AG04449 (cell line): ENCODE results near the gene CBLN3.

Experiments
- CTCF ChIA-PET: fragments of 350-600 bp; formaldehyde crosslinking; extraction: SDS; loops from one replicate; lab custom pipeline; 2021; ENCODE audit warnings: antibody characterized with exemption; lab: Yijun Ruan, JAX
- POLR2A ChIA-PET: fragments of 400-600, 350-600 bp; formaldehyde crosslinking; extraction: SDS; loops from one replicate; lab custom pipeline; 2020; ENCODE audit warnings: antibody characterized with exemption, inconsistent platforms; lab: Yijun Ruan, JAX
- DNase-seq: peaks from one replicate; pipeline ENCODE4 v3.0.0-alpha.2; 2010; ENCODE audit warnings: low read depth, low spot score
- H3K4me3 ChIP-seq: 2 replicates; pipeline ENCODE4 v1.5.1; 2011; ENCODE audit warnings: low read depth, mild to moderate bottlenecking, control low read depth, low read length
- CTCF ChIP-seq: IDR thresholded peaks from one replicate; pipeline ENCODE4 v1.5.1; 2011; ENCODE audit warnings: mild to moderate bottlenecking, moderate library complexity, low read length, control low read depth, inconsistent platforms; ENCODE audit not compliant: insufficient read depth; ENCODE audit errors: missing control alignments

CBLN3 gene

GRCh38 chr14:24378981-24379906 is 50.2 kb downstream of the CBLN3 start:
- CTCF ChIA-PET, result interaction anchor here (0.6 to 6.3 kb wide), 14 partner anchors 9 to 71 kb away, joined by 3 to 27 read pairs (median 6); partner anchors contain the start of gene CIDEB

GRCh38 chr14:24378327-24378726 is 51.1 kb downstream of the CBLN3 start:
- POLR2A ChIA-PET, result interaction anchor here (1.0 to 2.4 kb wide), 4 partner anchors 12 to 17 kb away, joined by 3 to 6 read pairs (median 4); no protein-coding TSS in a partner anchor
- no peak overlapping the region for H3K4me3 ChIP-seq
- DNase-seq, result no peak
- CTCF ChIA-PET, result interaction anchor here (1.1 to 6.3 kb wide), 8 partner anchors 8 to 70 kb away, joined by 4 to 27 read pairs (median 7); partner anchors contain the start of gene CIDEB
- no peak for TF ChIP-seq CTCF

More at GRCh38 chr14:24378981-24379906, 50.2 kb downstream of the CBLN3 start:
- TF ChIP-seq CTCF, result no peak
- no peak for DNase-seq
- no peak overlapping the region for H3K4me3 ChIP-seq
- POLR2A ChIA-PET, result interaction anchor here (0.8 to 2.4 kb wide), 8 partner anchors 9 to 51 kb away, joined by 3 to 8 read pairs (median 4); partner anchors contain the start of gene KHNYN

- POLR2A ChIA-PET, result interaction anchor here (2.4 kb wide), 1 partner anchor 16 kb away, joined by 6 read pairs; no protein-coding TSS in a partner anchor
- CTCF ChIA-PET, result interaction anchor here (1.1 to 6.3 kb wide), 9 partner anchors 12 to 69 kb away, joined by 4 to 27 read pairs (median 7); partner anchors contain the start of gene CIDEB
- TF ChIP-seq CTCF, result no peak
- no peak overlapping the region for H3K4me3 ChIP-seq
- no peak for DNase-seq
These were observed 51.8 kb downstream of the CBLN3 start for GRCh38 chr14:24377657-24378056.

GRCh38 chr14:24377126-24377525 is 52.3 kb downstream of the CBLN3 start:
- ChIA-PET CTCF (interaction anchor here (1.1 to 6.3 kb wide), 5 partner anchors 11 to 56 kb away, joined by 3 to 27 read pairs (median 6); partner anchors contain the start of gene NYNRIN), POLR2A (interaction anchor here (0.8 kb wide), 1 partner anchor 37 kb away, joined by 3 read pairs; the partner anchor contains the start of gene RIPK3)
- no peak for TF ChIP-seq CTCF
- H3K4me3 ChIP-seq, result no peak overlapping the region
- DNase-seq, result no peak
